GM12873 (cell line): ENCODE results near the gene TUFT1.

Experiments used
- TF ChIP-seq, protein P1 (sequence below): IDR thresholded peaks from 2 replicates; pipeline ENCODE4 v1.5.1; 2012; ENCODE audit warnings: low read depth, mild to moderate bottlenecking, moderate library complexity, low read length, control low read depth; ENCODE audit not compliant: insufficient read depth; ENCODE audit errors: missing control alignments

TUFT1 gene

DNA sequence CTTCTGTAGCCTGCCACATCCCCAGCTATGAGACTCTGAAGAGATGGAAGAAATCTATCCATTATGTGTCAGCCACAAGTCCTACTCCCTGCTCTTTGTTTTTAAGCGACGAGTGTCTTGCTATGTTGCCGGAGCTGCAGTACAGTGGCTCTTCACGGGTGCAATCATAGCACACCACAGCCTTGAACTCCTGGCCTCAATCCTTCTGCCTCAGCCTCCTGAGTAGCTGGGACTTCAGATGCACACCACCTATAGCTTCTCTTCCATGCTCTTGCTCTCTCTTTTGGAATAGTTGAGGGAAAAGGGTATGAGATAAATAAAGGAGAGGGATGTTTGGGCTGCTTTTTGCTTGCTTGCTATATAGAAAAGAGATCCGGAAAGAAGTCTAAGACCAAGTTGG lies 1.6 kb downstream of the TUFT1 start:
- TF ChIP-seq, protein P1, sequence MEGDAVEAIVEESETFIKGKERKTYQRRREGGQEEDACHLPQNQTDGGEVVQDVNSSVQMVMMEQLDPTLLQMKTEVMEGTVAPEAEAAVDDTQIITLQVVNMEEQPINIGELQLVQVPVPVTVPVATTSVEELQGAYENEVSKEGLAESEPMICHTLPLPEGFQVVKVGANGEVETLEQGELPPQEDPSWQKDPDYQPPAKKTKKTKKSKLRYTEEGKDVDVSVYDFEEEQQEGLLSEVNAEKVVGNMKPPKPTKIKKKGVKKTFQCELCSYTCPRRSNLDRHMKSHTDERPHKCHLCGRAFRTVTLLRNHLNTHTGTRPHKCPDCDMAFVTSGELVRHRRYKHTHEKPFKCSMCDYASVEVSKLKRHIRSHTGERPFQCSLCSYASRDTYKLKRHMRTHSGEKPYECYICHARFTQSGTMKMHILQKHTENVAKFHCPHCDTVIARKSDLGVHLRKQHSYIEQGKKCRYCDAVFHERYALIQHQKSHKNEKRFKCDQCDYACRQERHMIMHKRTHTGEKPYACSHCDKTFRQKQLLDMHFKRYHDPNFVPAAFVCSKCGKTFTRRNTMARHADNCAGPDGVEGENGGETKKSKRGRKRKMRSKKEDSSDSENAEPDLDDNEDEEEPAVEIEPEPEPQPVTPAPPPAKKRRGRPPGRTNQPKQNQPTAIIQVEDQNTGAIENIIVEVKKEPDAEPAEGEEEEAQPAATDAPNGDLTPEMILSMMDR = no peak

DNA sequence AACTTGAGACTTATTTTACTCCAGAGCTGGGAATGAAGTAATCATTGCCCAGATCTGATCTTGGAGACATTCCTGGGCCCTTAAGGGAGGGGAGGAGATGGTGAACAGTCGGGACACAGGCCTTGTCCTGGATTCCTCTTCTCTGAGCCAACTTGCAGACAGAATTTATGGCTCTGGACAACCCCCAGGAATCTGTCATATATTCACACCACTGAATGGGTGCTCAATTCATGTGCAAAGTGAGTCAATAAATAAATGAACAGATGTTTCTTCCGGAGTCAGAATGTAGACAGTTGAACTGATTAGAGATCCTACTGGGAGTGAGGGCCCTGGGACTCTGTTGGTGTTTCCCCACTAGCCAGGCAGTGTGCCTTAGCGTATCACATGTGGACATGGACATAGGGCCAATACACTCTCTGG lies 2.6 kb downstream of the TUFT1 start:
- TF ChIP-seq, protein P1 = no peak

DNA sequence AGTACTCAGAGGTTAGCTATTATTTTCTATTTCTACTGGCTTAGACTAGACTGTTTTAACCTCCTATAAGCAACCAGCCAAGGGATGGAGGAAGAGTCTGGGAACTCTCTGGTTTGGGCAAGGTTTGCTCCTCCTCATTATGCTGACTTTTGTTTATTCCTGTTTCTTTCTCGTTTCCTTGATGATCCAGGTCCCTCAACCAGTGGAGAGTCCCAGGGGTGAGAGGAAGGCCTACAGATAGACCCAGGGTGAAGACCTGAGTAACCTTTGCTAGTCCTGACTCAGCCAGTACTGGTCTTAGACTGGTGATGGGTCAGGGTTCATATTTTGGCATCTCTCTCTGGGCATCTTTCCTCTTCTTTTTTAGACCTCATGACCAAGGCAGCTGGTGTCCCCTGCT lies 5.4 kb downstream of the TUFT1 start:
- TF ChIP-seq, protein P1 = no peak

DNA sequence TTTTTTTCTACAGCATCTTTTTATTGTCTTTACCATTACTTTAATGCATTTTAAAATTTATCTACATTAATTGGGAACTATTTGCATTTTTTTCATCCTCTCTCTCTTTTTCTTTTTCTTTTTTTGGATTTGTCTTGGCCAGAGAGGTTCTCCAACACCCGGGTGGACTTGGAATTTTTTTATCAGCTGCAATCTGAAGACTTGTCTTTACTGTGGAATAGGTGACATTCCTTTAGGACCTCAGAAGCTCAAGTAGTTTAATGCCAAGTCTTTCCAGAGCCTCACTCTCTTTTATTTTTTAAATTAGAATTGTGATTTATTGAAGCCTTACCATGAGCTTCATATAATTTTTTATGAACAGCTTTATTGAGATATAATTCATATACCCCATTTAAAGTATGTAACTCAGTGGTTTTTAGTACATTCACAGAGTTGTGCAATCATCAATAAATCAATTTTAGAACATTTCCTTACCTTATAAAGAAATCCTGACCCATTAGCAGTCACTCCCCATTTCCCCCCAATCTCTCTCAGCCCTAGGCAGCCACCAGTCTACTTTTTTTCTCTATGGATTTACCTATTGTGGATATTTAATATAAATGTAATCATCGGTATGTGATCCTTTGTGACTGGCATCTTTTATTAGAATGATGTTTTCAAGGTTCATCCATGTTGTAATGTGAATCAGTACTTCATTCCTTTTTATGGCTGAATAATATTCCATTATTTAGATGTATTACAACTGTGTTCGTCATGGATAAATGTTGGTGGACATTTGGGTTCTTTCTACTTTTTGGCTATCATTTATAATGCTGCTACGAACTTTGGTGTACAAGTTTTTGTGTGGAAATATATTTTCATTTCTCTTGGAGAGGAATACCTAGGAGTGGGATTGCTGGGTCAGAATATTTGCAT lies 6.2 kb downstream of the TUFT1 start:
- TF ChIP-seq, protein P1 = no peak

DNA sequence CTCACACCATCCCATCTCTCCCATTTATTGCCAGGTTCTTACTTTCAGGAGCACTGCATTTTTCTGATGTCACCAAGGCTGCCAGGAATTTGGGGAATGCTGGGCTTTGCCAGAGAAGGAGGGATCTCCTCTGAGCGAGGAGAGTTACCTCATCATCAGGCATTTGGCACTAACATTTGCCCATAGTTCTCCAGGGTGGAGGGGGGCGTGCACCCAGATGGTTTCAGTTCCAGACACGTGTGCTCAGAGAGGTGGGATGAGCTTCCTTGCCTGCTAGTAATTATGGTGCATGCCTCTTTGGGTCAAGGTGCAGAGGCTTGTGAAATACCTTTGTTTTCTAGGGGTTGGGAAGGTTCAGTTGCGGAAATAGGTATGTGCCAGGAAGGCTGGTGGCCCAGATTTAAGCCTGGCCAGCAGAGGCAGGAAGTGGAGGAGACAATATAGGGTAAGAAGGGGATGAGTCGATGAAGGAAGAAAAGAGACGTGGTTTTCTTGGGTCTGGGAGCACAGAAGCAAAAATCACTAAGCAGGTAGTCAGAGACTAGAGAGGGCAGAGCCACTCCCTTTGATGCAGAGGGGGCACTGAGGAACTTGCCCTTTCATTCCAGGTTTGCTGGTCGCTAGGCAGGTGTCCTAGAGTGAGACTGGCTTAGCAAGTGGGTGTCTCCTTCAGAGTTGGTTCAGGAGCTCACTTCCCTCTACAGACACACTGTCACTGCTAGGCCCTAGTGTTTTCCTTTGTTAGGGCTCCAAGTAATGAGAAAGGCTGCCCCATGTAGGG lies 7.2 kb downstream of the TUFT1 start:
- TF ChIP-seq, protein P1 = no peak

DNA sequence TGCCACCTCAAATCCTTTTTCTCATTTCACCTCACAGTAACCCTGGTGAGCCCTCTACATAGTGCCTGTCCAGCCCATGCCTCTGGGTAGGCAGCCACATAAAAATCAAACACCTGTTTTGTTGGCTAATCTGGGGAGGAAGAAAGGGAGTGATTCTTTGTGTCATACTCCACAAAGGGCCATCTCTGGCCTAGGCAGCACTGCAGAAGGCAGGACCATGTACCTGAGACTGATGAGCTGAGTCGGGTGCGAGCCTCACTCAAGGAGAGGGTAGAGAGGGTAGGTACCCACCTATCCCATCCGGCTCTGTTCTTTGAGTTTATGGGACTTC lies 7.8 kb downstream of the TUFT1 start:
- TF ChIP-seq, protein P1 = no peak

DNA sequence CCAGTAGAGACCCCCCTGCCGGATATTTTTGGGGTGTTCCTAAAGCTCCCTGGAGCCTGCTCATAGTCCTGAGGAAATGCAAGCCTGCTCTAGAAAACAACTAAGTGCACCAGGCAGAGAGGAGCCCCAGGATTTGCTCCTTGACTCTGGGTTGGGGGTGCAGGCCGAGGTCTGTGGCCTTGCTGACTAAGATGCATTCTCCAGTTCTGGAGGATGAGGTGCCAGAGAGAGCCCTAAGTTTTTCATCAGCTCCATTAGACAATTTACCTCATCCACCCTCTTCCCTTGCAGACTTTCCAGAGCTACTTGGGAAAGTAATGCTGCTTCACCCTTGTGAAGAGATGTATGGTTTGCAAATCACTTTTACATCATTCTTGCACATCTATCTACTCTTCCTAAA lies 9.1 kb downstream of the TUFT1 start:
- TF ChIP-seq, protein P1 = no peak
